HepG2 (cell line): Measurements from ENCODE around the gene OXLD1. TPM values are rescaled to one million over a fixed set of nuclear protein-coding genes. Genes with fewer than 3 reads are reported as not detected.

Experiments used
- ARHGAP35 ChIP-seq: sonication (generic); formaldehyde crosslinking; IDR thresholded peaks from 2 replicates; pipeline ENCODE4 v1.9.0; 2022; ENCODE audit warnings: mild to moderate bottlenecking, inconsistent platforms, moderate library complexity, missing genetic modification reagents, borderline replicate concordance
- FOSL1 ChIP-seq: sonication (generic); formaldehyde crosslinking; IDR thresholded peaks from 2 replicates; pipeline ENCODE4 v1.9.0; 2021; ENCODE audit warnings: missing genetic modification reagents, borderline replicate concordance
- HNRNPK ChIP-seq: fragments of 200-400 bp; formaldehyde crosslinking; IDR thresholded peaks from 2 replicates; pipeline ENCODE4 v1.6.1; 2018; ENCODE audit warnings: low read length, low read depth, moderate library complexity, mild to moderate bottlenecking; ENCODE audit not compliant: poor library complexity, severe bottlenecking
- HOMEZ ChIP-seq: IDR thresholded peaks from 2 replicates; pipeline ENCODE4 v1.6.1; 2016; ENCODE audit warnings: low read depth
- JARID2 ChIP-seq: sonication (generic); formaldehyde crosslinking; IDR thresholded peaks from 2 replicates; pipeline ENCODE4 v1.8.1; 2023; ENCODE audit warnings: missing genetic modification reagents, inconsistent platforms; ENCODE audit not compliant: insufficient replicate concordance
- MIER2 ChIP-seq: IDR thresholded peaks from 2 replicates; pipeline ENCODE4 v1.6.1; 2016; ENCODE audit warnings: missing biosample characterization, missing genetic modification reagents
- NR2F2 ChIP-seq: IDR thresholded peaks from 2 replicates; pipeline ENCODE4 v1.6.1; 2012; ENCODE audit warnings: low read depth, inconsistent platforms, borderline replicate concordance
- TSC22D2 ChIP-seq: sonication (generic); formaldehyde crosslinking; IDR thresholded peaks from 2 replicates; pipeline ENCODE4 v1.5.1; 2020; ENCODE audit warnings: missing genetic modification reagents, mild to moderate bottlenecking, borderline replicate concordance
- ZBTB40 ChIP-seq, 2 experiments: fragments of 450-650 bp in 1 of 2; sonication (generic) in 1 of 2; formaldehyde crosslinking in 1 of 2; IDR thresholded peaks; 2 replicates each; pipeline versions ENCODE4 v1.6.1 to v1.8.0; 2016 to 2022; ENCODE audit warnings: antibody characterized with exemption in 1 of 2, mild to moderate bottlenecking in 1 of 2, missing genetic modification reagents in 1 of 2
- ZNF124 ChIP-seq: sonication (generic); formaldehyde crosslinking; IDR thresholded peaks from 2 replicates; pipeline ENCODE4 v1.4.0; 2020; ENCODE audit warnings: missing genetic modification reagents
- ZNF138 ChIP-seq: sonication (generic); formaldehyde crosslinking; IDR thresholded peaks from 2 replicates; pipeline ENCODE4 v1.5.0; 2020; ENCODE audit warnings: mild to moderate bottlenecking, low read depth, missing genetic modification reagents
- ZNF362 ChIP-seq: sonication (generic); formaldehyde crosslinking; IDR thresholded peaks from 2 replicates; pipeline ENCODE4 v1.4.0; 2020; ENCODE audit warnings: missing genetic modification reagents, mild to moderate bottlenecking, borderline replicate concordance
- ZNF576 ChIP-seq: sonication (generic); formaldehyde crosslinking; IDR thresholded peaks from 2 replicates; pipeline ENCODE4 v1.4.0; 2020; ENCODE audit warnings: mild to moderate bottlenecking, missing genetic modification reagents
- ZNF614 ChIP-seq: IDR thresholded peaks from 2 replicates; pipeline ENCODE4 v1.6.1; 2018; ENCODE audit warnings: missing biosample characterization, missing genetic modification reagents, inconsistent platforms, borderline replicate concordance
- ZNF747 ChIP-seq: sonication (generic); formaldehyde crosslinking; IDR thresholded peaks from 2 replicates; pipeline ENCODE4 v1.8.1; 2023; ENCODE audit warnings: missing genetic modification reagents, mild to moderate bottlenecking, borderline replicate concordance
- polyA plus RNA-seq, 8 experiments: library from polyadenylated mRNA; depleted of rRNA in 3 of 8; stranded (reverse) in 7 of 8; unstranded in 1 of 8; fragments of >200 nt; fragmentation: Illumina TruSeq in 4 of 8; extraction: Trizol in 4 of 8; gene quantifications; 2 replicates each; pipeline versions ENCODE4 v1.2.1 to v1.2.3, GENCODE V29; 2011 to 2016; ENCODE audit warnings: low read depth in 4 of 8, missing spikeins in 1 of 8, mixed read lengths in 1 of 8; ENCODE audit not compliant: insufficient read depth in 1 of 8
- total RNA-seq, 5 experiments: library from RNA; depleted of rRNA; stranded (reverse); fragments of >200 nt; fragmentation: Illumina TruSeq; extraction: Trizol; gene quantifications; 2 replicates each; pipeline ENCODE4 v1.2.3, GENCODE V29; 2016; ENCODE audit warnings: low read depth in 1 of 5

The OXLD1 gene
- total and polyA plus RNA-seq, 2 of the 13 experiments (the other 11 are each of a cell fraction or from before 2014, with no cell fraction given), result 27.1 to 37.5 TPM

- TF ChIP-seq JARID2 (CRISPR knock-in tag), result peak; percentile 83
- TF ChIP-seq MIER2 (CRISPR knock-in tag), result peak; percentile 83
- TF ChIP-seq NR2F2, result peak; percentile 51; the same call in 1 of the 2 replicates
- peak; percentile 98 for TF ChIP-seq TSC22D2 (CRISPR knock-in tag)
- TF ChIP-seq HOMEZ (CRISPR knock-in tag), result peak; percentile 78
- TF ChIP-seq ZNF138 (CRISPR knock-in tag), result no peak; the same call in none of the 2 replicates
- peak; percentile 95 for TF ChIP-seq ZNF576 (CRISPR knock-in tag)
- TF ChIP-seq ZNF747 (CRISPR knock-in tag), result peak; percentile 95
- TF ChIP-seq FOSL1 (CRISPR knock-in tag), result peak; percentile 82
- no peak for TF ChIP-seq ZBTB40 (IDR thresholded peaks at IDR 0.05)
- peak; percentile 93 for TF ChIP-seq ZBTB40 (CRISPR knock-in tag; IDR thresholded peaks at IDR 0.05)
- peak; percentile 71; the same call in 1 of the 2 replicates for TF ChIP-seq ZNF362 (CRISPR knock-in tag)
- TF ChIP-seq ZNF614 (CRISPR knock-in tag), result peak; percentile 96
- peak; percentile 42 for TF ChIP-seq HNRNPK
- peak; percentile 99 for TF ChIP-seq ZNF124 (CRISPR knock-in tag)
- peak; percentile 99 for TF ChIP-seq ARHGAP35 (CRISPR knock-in tag)
Measured at GRCh38 chr17:81711814-81712467, 45.5 kb upstream of the OXLD1 start, which contains the start of gene SLC25A10 (continued).
